ENCODE data around the gene RNF10.
"Not testable (repeated sequence)": the region's sequence is repeated elsewhere in the genome, so short reads cannot be mapped to it uniquely, and the experiment has no call there.

The RNF10 gene

DNA sequence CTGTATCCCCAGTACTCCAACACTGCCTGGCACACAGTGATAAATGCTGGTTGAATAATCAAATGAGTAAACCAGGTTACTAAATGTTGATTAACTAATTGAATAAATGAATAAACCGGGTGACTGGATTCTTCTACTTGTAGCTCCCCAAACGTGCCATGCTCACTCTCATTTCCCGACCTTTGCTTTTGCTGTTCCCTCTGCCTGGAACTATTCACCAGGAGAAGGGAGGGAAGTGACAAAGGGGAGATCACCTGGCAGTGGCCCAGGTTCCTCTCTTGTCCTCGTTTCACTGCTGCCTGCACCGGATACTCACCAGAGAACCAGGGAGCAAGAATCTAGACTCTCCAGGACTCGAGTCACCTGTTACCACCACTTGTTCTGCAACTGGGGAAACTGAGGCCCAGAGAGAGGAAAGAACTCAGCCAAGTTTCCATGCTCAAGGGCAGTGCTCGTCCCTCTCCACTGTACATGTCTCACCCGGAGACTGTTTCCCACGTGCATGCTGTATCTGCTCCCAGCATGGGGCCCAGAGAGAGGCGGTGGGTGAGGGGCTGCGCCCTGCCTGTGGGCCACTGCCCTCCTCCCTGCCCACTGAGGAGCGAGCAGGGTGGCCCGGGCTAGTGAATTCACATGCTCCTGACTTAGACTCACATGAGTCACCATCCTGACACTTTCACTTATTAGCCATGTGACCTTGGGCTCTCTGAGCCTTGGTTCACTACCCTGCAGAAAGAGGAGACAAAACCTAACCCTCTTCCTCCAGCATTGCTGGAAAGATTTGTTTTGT lies 64.7 kb downstream of the RNF10 start:
- DNase-seq (ENCODE audit: low read depth, low spot score): no peak

GRCh38 chr12:120599672-120600552 lies 65.8 kb downstream of the RNF10 start:
- no peak overlapping the region for H3K4me3 ChIP-seq (ENCODE audit: low read length)
- DNase-seq (ENCODE audit: low read depth, low spot score): no peak

More for the DNA sequence above, 64.7 kb downstream of the RNF10 start:
- no peak overlapping the region for H3K4me3 ChIP-seq (ENCODE audit: low read length)

- not testable (repeated sequence) for H3K4me3 ChIP-seq (ENCODE audit: low read length); DNase-seq (ENCODE audit: low read depth, low spot score)
Measured at GRCh38 chr12:120602416-120602815, 68.3 kb downstream of the RNF10 start.

- no peak for DNase-seq (ENCODE audit: low read depth, low spot score)
- H3K4me3 ChIP-seq (ENCODE audit: low read length): no peak overlapping the region
Measured at GRCh38 chr12:120610560-120610959, 76.4 kb downstream of the RNF10 start.

DNA sequence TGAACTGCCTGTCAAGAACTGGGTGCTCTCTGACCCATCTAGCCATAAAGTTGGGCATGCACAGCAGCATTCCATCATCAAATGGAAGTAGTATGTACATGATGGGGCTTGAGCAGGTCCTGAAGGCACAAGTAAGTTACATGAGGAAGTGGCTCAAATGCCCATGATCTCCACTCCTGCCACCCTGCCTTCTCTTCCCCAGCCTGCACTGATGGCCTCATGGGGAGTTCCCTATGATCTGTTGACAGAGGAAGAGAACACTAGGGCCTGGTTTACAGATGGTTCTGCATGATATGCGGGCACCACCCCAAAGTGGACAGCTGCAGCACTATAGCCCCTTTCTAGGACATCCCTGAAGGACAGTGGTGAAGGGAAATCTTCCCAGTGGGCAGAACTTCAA lies 77.4 kb downstream of the RNF10 start:
- DNase-seq (ENCODE audit: low read depth, low spot score); H3K4me3 ChIP-seq (ENCODE audit: low read length): not testable (repeated sequence)

DNA sequence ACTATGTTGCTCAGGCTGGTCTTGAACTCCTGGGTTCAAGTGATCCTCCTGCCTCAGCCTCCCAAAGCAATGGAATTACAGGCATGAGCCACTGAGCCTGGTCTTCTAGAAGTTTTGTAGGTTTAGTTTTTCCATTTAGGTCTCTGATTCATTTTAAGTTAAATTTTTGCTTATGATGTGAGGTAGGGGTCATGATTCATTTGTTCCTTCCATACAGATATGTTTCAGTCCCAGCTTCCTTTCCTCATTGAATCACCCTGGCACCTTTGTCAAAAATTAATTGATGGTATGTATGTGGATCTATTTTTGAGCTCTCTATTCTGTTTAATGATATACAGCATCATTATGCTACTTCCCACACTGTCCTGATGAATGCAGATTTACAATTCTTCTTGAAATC lies 80.7 kb downstream of the RNF10 start:
- no peak overlapping the region for H3K4me3 ChIP-seq (ENCODE audit: low read length)
- DNase-seq (ENCODE audit: low read depth, low spot score): no peak

DNA sequence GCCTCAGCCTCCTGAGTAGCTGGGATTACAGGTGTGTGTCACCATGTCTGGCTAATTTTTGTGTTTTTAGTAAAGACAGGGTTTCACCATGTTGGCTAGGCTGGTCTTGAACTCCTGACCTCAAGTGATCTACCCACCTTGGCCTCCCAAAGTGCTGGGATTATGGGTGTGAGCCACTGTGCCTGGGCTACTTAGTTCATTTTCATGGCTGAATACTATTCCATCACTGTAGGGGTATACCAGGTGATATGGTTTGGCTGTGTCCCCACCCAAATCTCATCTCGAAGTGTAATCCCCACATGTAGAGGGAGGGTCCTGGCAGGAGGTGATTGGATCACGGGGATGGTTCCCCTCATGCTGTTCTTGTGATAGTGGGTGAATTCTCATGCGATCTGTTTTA lies 83.0 kb downstream of the RNF10 start:
- DNase-seq (ENCODE audit: low read depth, low spot score); H3K4me3 ChIP-seq (ENCODE audit: low read length): not testable (repeated sequence)

GRCh38 chr12:120617767-120618166 lies 83.6 kb downstream of the RNF10 start:
- H3K4me3 ChIP-seq (ENCODE audit: low read length); DNase-seq (ENCODE audit: low read depth, low spot score): not testable (repeated sequence)

DNA sequence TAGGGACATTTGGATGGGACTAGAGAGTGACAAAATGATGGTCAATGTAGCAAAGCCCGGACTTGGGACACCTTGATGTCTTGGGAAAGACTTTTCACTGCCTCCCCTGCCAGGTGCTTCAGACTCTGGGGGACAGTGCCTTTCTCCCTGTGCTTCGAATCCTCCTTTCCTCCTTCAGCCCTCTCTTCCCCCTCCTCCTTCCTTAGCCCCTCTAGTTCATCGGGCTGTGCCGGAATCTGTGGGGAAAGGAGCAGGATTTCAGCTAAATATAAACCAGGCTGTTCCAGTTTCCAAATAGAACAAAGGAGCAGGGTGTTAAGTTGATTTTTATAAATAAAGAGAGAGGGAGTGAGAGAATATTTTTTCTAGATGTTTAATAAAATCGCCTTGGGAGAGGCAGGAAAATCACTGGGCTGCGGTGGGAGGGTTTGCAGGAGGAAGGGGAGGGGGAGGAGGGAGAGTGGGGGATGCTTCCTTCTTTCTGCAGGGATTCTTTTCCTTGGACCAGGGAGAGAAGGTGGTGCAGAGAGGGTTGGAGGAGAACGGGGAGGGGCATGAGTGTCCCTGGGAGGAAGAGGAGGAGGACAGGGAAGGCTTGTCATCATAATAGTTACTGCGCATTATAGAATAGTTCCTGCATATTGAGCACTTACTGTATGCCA lies 84.9 kb downstream of the RNF10 start:
- H3K4me3 ChIP-seq (ENCODE audit: low read length): no peak overlapping the region

DNA sequence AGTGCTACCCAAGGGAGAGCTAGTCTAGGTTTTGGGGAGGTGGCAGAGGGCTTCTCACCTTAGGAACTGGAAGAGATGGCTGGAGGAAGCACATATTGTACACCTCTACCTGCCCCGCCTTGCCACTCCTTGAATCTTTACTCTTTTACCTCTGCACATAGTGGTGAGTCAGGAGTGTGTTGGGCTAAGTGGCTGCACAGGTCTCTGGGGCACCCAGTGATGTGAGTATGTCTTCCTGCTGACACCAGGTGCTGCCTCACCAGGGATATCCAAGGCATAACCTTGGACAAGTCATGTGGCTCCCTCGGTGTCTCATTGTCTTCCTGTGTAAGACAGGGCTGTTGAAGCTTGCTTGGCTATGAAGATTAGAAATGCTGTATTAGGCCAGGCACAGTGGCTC lies 86.5 kb downstream of the RNF10 start:
- no peak overlapping the region for H3K4me3 ChIP-seq (ENCODE audit: low read length)
- no peak for DNase-seq (ENCODE audit: low read depth, low spot score)

More for the DNA sequence above, 84.9 kb downstream of the RNF10 start:
- no peak for DNase-seq (ENCODE audit: low read depth, low spot score)

- DNase-seq (ENCODE audit: low read depth, low spot score): no peak
- H3K4me3 ChIP-seq (ENCODE audit: low read length): no peak overlapping the region
Measured at GRCh38 chr12:120625557-120626419, 91.6 kb downstream of the RNF10 start.
